ENCODE measurements around the gene TMEM163. TPM values are rescaled to one million over a fixed set of nuclear protein-coding genes. Genes with fewer than 3 reads are reported as not detected.
A peak's percentile ranks its signal among the peaks of the same experiment; 100 is the strongest.

TMEM163 gene
- total RNA-seq, 2 experiments from 2014 or later, result not detected

DNA sequence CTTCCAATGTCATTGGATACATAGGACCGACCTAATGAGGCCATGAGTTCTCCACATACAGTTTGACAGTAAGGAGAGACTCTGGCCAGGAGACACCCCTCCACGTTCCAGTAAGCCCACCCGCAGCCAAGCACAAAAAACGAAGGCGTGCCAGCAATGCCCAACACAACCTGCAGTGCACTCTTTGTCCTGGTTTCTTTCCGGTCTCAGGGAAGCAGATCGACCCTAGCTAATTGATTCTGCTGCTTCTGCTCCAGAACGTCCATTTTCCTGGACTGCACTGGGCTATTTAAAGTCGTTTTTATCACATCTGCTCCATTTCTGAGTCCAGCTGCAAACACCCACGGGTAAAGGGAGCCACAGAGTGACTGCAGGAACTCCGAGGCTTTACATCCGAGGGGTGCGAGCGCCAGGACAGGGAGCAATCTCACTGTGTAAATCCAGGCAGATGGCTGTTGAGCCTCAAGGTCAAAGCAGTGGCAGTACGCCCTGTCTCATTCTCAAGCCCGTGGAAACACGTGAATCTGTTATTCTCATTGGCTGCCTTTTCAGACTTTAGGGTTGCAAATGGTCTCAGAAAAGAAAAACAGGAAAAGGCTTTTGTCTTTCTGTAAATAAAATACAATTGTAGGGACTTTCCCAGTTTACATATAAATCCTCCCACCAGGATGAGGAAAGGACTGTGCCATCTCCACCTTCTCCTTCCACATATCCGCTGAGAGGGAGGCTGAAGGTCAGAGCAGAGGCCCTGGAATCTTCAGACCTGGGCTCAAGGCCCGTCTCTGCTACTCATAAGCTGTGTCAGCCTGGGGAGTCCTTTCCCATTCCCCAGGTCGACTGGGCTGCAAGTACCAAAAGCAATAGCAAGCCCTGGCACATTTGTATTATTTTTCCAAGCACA lies 40.7 kb downstream of the TMEM163 start:
- TF ChIP-seq, protein P1, sequence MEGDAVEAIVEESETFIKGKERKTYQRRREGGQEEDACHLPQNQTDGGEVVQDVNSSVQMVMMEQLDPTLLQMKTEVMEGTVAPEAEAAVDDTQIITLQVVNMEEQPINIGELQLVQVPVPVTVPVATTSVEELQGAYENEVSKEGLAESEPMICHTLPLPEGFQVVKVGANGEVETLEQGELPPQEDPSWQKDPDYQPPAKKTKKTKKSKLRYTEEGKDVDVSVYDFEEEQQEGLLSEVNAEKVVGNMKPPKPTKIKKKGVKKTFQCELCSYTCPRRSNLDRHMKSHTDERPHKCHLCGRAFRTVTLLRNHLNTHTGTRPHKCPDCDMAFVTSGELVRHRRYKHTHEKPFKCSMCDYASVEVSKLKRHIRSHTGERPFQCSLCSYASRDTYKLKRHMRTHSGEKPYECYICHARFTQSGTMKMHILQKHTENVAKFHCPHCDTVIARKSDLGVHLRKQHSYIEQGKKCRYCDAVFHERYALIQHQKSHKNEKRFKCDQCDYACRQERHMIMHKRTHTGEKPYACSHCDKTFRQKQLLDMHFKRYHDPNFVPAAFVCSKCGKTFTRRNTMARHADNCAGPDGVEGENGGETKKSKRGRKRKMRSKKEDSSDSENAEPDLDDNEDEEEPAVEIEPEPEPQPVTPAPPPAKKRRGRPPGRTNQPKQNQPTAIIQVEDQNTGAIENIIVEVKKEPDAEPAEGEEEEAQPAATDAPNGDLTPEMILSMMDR (IDR thresholded peaks at IDR 0.05), result no peak
- H3K27me3 Mint-ChIP-seq, result peaks cover 1% of the 10 kb centered on the region
- no peaks in the 10 kb centered on the region for H3K9me3 Mint-ChIP-seq
- H3K4me3 Mint-ChIP-seq, result no peak overlapping the region
- no peak overlapping the region for H3K27ac Mint-ChIP-seq
- intact Hi-C loops (cut with micrococcal nuclease), result no loop called here
- no peaks in the 10 kb centered on the region for H3K36me3 Mint-ChIP-seq (ENCODE audit: low read depth)
- ATAC-seq, result no peak
- CTCF ChIA-PET, result interaction anchor here (0.9 to 1.5 kb wide), 3 partner anchors 12 to 38 kb away, joined by 3 to 4 read pairs (median 3); no protein-coding TSS in a partner anchor
- POLR2A ChIA-PET, result interaction anchor here (1.4 kb wide), 1 partner anchor 240 kb away, joined by 3 read pairs; no protein-coding TSS in a partner anchor
- peaks cover 34% of the 10 kb centered on the region for H3K4me1 Mint-ChIP-seq (ENCODE audit: low read depth)
- no peak for DNase-seq

DNA sequence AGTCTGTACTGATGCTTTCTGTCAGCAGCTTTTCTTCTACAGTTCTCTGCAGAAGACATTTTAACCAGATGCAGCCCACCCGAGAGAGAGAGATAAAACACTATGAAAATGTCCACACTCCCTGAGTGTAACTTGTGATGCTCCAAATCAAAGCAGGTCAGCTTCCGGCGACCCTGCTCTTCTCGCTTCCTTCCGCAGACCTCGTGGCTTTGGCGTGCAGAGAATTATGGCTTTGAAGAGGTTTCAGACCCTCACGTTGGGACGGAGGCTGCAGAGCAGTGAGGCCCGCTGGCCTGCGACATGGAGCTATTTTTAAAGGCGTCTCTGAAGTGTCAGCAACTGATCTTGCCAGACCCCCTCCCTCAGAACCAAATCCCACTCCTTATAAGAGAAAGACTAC lies 41.8 kb downstream of the TMEM163 start:
- Mint-ChIP-seq H3K4me1 (ENCODE audit: low read depth) (peaks cover 30% of the 10 kb centered on the region), H3K4me3 (no peak overlapping the region), H3K27ac (peak overlapping the region; percentile 70), H3K27me3 (peaks cover 1% of the 10 kb centered on the region), H3K9me3 (no peaks in the 10 kb centered on the region), H3K36me3 (ENCODE audit: low read depth) (no peaks in the 10 kb centered on the region)
- intact Hi-C loops (cut with micrococcal nuclease), result no loop called here
- ATAC-seq (peak; percentile 52), DNase-seq (peak; percentile 51)
- TF ChIP-seq, protein P1 (IDR thresholded peaks at IDR 0.05), result no peak
- CTCF ChIA-PET, result no interaction called here
- POLR2A ChIA-PET, result no interaction called here

DNA sequence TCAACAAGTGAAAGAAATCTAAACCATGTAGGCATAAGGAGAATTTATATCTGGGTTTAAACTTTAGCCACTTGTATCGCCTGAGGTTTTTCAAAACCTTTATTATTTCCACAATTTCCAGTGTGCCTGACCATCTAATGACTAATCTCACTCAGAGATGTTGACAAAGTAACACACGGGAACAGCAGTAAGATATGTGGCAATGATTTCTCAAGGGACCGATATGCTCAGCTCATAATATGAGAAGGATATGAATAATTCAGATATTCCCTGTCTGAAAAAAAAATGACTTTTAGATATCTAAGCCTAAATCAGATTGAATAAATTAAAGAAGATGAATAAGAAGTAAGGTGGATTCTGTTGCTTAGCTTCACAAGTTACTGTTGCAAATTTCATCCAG lies 43.5 kb downstream of the TMEM163 start:
- no peak for ATAC-seq
- H3K9me3 Mint-ChIP-seq, result no peaks in the 10 kb centered on the region
- no peak overlapping the region for H3K4me3 Mint-ChIP-seq
- no peaks in the 10 kb centered on the region for H3K36me3 Mint-ChIP-seq (ENCODE audit: low read depth)
- TF ChIP-seq, protein P1 (IDR thresholded peaks at IDR 0.05), result no peak
- ChIA-PET CTCF (no interaction called here), POLR2A (no interaction called here)
- H3K4me1 Mint-ChIP-seq (ENCODE audit: low read depth), result peaks cover 42% of the 10 kb centered on the region
- no peak for DNase-seq
- H3K27me3 Mint-ChIP-seq, result peaks cover under 1% of the 10 kb centered on the region
- intact Hi-C loops (cut with micrococcal nuclease), result no loop called here
- no peak overlapping the region for H3K27ac Mint-ChIP-seq

DNA sequence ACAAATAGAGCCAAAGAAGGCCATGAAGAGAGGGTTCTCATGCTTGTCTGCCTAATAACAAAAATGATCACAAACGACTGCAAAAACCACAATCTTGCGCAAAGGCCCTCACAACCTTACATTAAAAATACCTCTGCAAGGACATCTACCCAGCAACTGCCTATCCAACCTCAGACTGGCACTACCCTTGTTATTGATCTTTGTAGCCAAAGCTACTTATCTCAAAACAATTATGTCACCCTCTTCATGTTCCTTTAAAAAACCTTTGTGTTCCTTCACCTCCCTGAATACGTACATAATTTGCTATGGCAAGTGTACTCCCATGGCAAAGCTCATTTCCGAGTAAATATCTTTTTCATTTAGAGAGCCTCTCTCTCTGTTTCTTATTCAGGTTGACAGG lies 44.1 kb downstream of the TMEM163 start:
- TF ChIP-seq, protein P1 (IDR thresholded peaks at IDR 0.05), result no peak

DNA sequence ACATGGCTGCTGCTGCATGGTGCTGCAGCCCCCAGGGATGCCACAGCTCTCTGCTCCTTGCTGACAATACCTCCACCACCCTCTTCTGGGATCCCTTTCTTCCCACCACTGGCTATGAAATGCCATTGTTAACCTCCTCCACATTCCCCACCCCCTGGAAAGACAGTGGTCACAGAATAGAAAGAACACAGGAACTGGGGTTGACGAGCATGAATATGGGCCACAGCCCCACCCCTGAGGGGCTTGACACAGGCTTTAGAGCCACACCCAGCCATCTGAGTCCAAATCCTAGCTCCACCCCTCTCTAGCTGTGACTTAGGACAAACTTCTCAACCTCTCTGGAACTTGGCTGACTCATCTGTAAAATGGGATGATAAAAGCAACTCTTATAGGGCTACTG lies 47.3 kb downstream of the TMEM163 start:
- peaks cover 9% of the 10 kb centered on the region for H3K27me3 Mint-ChIP-seq
- ChIA-PET POLR2A (no interaction called here), CTCF (interaction anchor here (1.1 to 1.6 kb wide), 2 partner anchors 32 to 42 kb away, joined by 3 to 6 read pairs; no protein-coding TSS in a partner anchor)
- TF ChIP-seq, protein P1 (IDR thresholded peaks at IDR 0.05), result no peak
- no peaks in the 10 kb centered on the region for H3K36me3 Mint-ChIP-seq (ENCODE audit: low read depth)
- intact Hi-C loops (cut with micrococcal nuclease), result no loop called here
- H3K4me1 Mint-ChIP-seq (ENCODE audit: low read depth), result peaks cover 53% of the 10 kb centered on the region
- no peak overlapping the region for H3K27ac Mint-ChIP-seq
- DNase-seq (no peak), ATAC-seq (no peak)
- no peak overlapping the region for H3K4me3 Mint-ChIP-seq
- H3K9me3 Mint-ChIP-seq, result no peaks in the 10 kb centered on the region

More for the DNA sequence above, 44.1 kb downstream of the TMEM163 start:
- H3K4me1 Mint-ChIP-seq (ENCODE audit: low read depth), result peaks cover 45% of the 10 kb centered on the region
- ATAC-seq (no peak), DNase-seq (no peak)
- CTCF ChIA-PET, result no interaction called here
- no peaks in the 10 kb centered on the region for H3K27me3 Mint-ChIP-seq
- H3K36me3 Mint-ChIP-seq (ENCODE audit: low read depth), result no peaks in the 10 kb centered on the region
- intact Hi-C loops (cut with micrococcal nuclease), result no loop called here
- no peak overlapping the region for H3K27ac Mint-ChIP-seq
- H3K9me3 Mint-ChIP-seq, result no peaks in the 10 kb centered on the region
- POLR2A ChIA-PET, result no interaction called here
- H3K4me3 Mint-ChIP-seq, result no peak overlapping the region
